H9 (cell line): ENCODE results near the gene PLXNA1. TPM values are rescaled to one million over a fixed set of nuclear protein-coding genes. Genes with fewer than 3 reads are reported as not detected.

ENCODE experiments used
- DNase-seq: peaks from one replicate; pipeline ENCODE4 v3.0.0-alpha.2; 2017
- H2AFZ ChIP-seq: one replicate; pipeline ENCODE4 v1.6.1; 2013; ENCODE audit warnings: mild to moderate bottlenecking, low read length, control low read depth, moderate library complexity
- H2AK5ac ChIP-seq: 2 replicates; pipeline ENCODE4 v1.6.1; 2013; ENCODE audit warnings: low read length, control low read depth, mixed read lengths; ENCODE audit not compliant: insufficient read length
- H2BK120ac ChIP-seq: one replicate; pipeline ENCODE4 v1.6.1; 2013; ENCODE audit warnings: low read depth, mild to moderate bottlenecking, low read length, control low read depth, inconsistent platforms; ENCODE audit not compliant: poor library complexity, severe bottlenecking
- H2BK12ac ChIP-seq: 2 replicates; pipeline ENCODE4 v1.6.1; 2013; ENCODE audit warnings: low read length, control low read depth, mixed read lengths, low read depth; ENCODE audit not compliant: insufficient read length
- H2BK15ac ChIP-seq: 2 replicates; pipeline ENCODE4 v1.6.1; 2013; ENCODE audit warnings: low read depth, low read length, control low read depth
- H2BK20ac ChIP-seq: one replicate; pipeline ENCODE4 v1.6.1; 2013; ENCODE audit warnings: low read depth, mild to moderate bottlenecking, low read length, control low read depth, inconsistent platforms; ENCODE audit not compliant: poor library complexity, severe bottlenecking
- H2BK5ac ChIP-seq: 2 replicates; pipeline ENCODE4 v1.6.1; 2013; ENCODE audit warnings: low read length, control low read depth, mixed read lengths; ENCODE audit not compliant: insufficient read length
- H3K14ac ChIP-seq: 2 replicates; pipeline ENCODE4 v1.6.1; 2013; ENCODE audit warnings: low read length, control low read depth; ENCODE audit not compliant: insufficient read depth
- H3K18ac ChIP-seq: 2 replicates; pipeline ENCODE4 v1.6.1; 2013; ENCODE audit warnings: low read depth, mild to moderate bottlenecking, mixed read lengths, low read length, control low read depth; ENCODE audit not compliant: insufficient read length
- H3K23ac ChIP-seq: 2 replicates; pipeline ENCODE4 v1.6.1; 2013; ENCODE audit warnings: low read length, control low read depth, mixed read lengths, low read depth; ENCODE audit not compliant: insufficient read length
- H3K23me2 ChIP-seq: 2 replicates; pipeline ENCODE4 v1.6.1; 2013; ENCODE audit warnings: low read depth, mild to moderate bottlenecking, mixed read lengths, low read length, control low read depth; ENCODE audit not compliant: insufficient read length, poor library complexity, severe bottlenecking
- H3K27ac ChIP-seq: 2 replicates; pipeline ENCODE4 v1.5.1; 2013; ENCODE audit warnings: low read length, control low read depth, mixed read lengths, low read depth; ENCODE audit not compliant: insufficient read length
- H3K27me3 ChIP-seq: 2 replicates; pipeline ENCODE4 v1.6.1; 2013; ENCODE audit warnings: low read length, control low read depth, inconsistent platforms; ENCODE audit not compliant: insufficient read depth
- H3K4ac ChIP-seq: 2 replicates; pipeline ENCODE4 v1.6.1; 2013; ENCODE audit warnings: low read depth, mild to moderate bottlenecking, control low read depth, inconsistent platforms, low read length, moderate library complexity
- H3K4me1 ChIP-seq: 2 replicates; pipeline ENCODE4 v1.6.1; 2013; ENCODE audit warnings: low read length, control low read depth, inconsistent platforms; ENCODE audit not compliant: insufficient read depth
- H3K4me2 ChIP-seq: 2 replicates; pipeline ENCODE4 v1.6.1; 2013; ENCODE audit warnings: low read length, control low read depth, mixed read lengths; ENCODE audit not compliant: insufficient read length, insufficient read depth
- H3K56ac ChIP-seq: 2 replicates; pipeline ENCODE4 v1.6.1; 2013; ENCODE audit warnings: low read depth, mild to moderate bottlenecking, mixed read lengths, low read length, control low read depth; ENCODE audit not compliant: insufficient read length
- H3K79me1 ChIP-seq: 2 replicates; pipeline ENCODE4 v1.6.1; 2013; ENCODE audit warnings: low read depth, mild to moderate bottlenecking, moderate library complexity, low read length, control low read depth, inconsistent platforms; ENCODE audit not compliant: insufficient read depth, poor library complexity, severe bottlenecking
- H3K79me2 ChIP-seq: 2 replicates; pipeline ENCODE4 v1.6.1; 2013; ENCODE audit warnings: low read length, control low read depth, inconsistent platforms; ENCODE audit not compliant: insufficient read depth
- H3K9ac ChIP-seq: 2 replicates; pipeline ENCODE4 v1.6.1; 2013; ENCODE audit warnings: low read length, control low read depth, mixed read lengths; ENCODE audit not compliant: insufficient read length; ENCODE audit errors: extremely low read depth
- H3K9me3 ChIP-seq: one replicate; pipeline ENCODE4 v1.6.1; 2013; ENCODE audit warnings: low read depth, low read length, inconsistent platforms; ENCODE audit not compliant: control insufficient read depth
- H3T11ph ChIP-seq: one replicate; pipeline ENCODE4 v1.6.1; 2013; ENCODE audit warnings: mild to moderate bottlenecking, low read length, control low read depth, inconsistent platforms
- H4K20me1 ChIP-seq: one replicate; pipeline ENCODE4 v1.6.1; 2013; ENCODE audit not compliant: control insufficient read depth, insufficient read length, insufficient read depth
- H4K5ac ChIP-seq: 2 replicates; pipeline ENCODE4 v1.6.1; 2013; ENCODE audit warnings: low read depth, mild to moderate bottlenecking, mixed read lengths, low read length, control low read depth; ENCODE audit not compliant: insufficient read length
- H4K8ac ChIP-seq: replicated peaks from 2 replicates; pipeline ENCODE4 v1.6.1; 2013; ENCODE audit warnings: low read length, control low read depth, mixed read lengths, low read depth; ENCODE audit not compliant: insufficient read length
- H4K91ac ChIP-seq: 2 replicates; pipeline ENCODE4 v1.6.1; 2013; ENCODE audit warnings: low read depth, mild to moderate bottlenecking, moderate library complexity, mixed read lengths, low read length, control low read depth; ENCODE audit not compliant: insufficient read length
- H3K27ac Mint-ChIP-seq, 3 experiments: 2 replicates in 2 of 3; 3 replicates in 1 of 3; pipeline ENCODE4 v1.8.0; 2020 to 2021; ENCODE audit warnings: mixed read lengths in 3 of 3, mild to moderate bottlenecking in 1 of 3, moderate library complexity in 1 of 3
- H3K27me3 Mint-ChIP-seq: 2 replicates; pipeline ENCODE4 v1.8.0; 2021; ENCODE audit warnings: low read depth, mild to moderate bottlenecking, moderate library complexity, mixed read lengths
- H3K36me3 Mint-ChIP-seq, 3 experiments: 2 replicates in 2 of 3; 3 replicates in 1 of 3; pipeline ENCODE4 v1.8.0; 2020 to 2021; ENCODE audit warnings: low read depth in 3 of 3, mixed read lengths in 3 of 3; ENCODE audit not compliant: insufficient read depth in 1 of 3
- H3K4me1 Mint-ChIP-seq, 2 experiments: 2 replicates each; pipeline ENCODE4 v1.8.0; 2020; ENCODE audit warnings: mixed read lengths in 2 of 2
- H3K4me3 Mint-ChIP-seq, 2 experiments: 2 replicates in 1 of 2; 3 replicates in 1 of 2; pipeline ENCODE4 v1.8.0; 2020 to 2021; ENCODE audit warnings: mild to moderate bottlenecking in 2 of 2, mixed read lengths in 2 of 2, moderate library complexity in 1 of 2
- H3K9me3 Mint-ChIP-seq, 2 experiments: 2 replicates in 1 of 2; 3 replicates in 1 of 2; pipeline ENCODE4 v1.8.0; 2020; ENCODE audit warnings: mild to moderate bottlenecking in 2 of 2, mixed read lengths in 2 of 2, moderate library complexity in 1 of 2
- WGBS: extraction: QIAGEN DNeasy Blood & Tissue Kit; methylation state at CpG from one replicate; pipeline ENCODE4 v1.1.7; 2013; ENCODE audit warnings: missing lambda C conversion rate, low lambda C conversion rate, mixed read lengths; ENCODE audit not compliant: insufficient read length; ENCODE audit errors: extremely low coverage; 5-methylcytosine and 5-hydroxymethylcytosine counted together
- total RNA-seq: library from RNA; stranded (reverse); gene quantifications from 2 replicates; pipeline ENCODE4 v1.2.1, GENCODE V29; 2021
- TF ChIP-seq, protein P1 (sequence below): fragments of 200-600 bp; sonication (generic); conservative IDR thresholded peaks from 3 replicates; pipeline ENCODE4 v1.8.0; 2021; ENCODE audit warnings: antibody characterized with exemption, mild to moderate bottlenecking

PLXNA1 gene
- total RNA-seq, 1 experiment from 2014 or later: 42.1 TPM

DNA sequence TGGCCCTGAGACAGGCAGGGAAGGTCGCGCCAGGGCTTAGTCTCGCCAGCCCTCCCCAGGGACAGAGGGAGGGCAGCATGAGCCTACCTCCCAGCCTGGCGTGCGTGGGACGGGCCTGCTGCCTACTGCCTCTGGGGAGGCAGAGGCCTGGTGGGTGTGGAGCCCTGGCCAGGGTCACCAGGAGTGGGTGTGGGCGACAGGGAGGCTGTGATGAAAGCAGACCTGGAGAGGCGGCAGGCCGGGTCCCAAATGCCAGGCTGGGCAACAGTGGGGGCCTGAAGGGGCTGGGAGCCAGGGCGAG lies 33.1 kb downstream of the PLXNA1 start:
- H3K27ac ChIP-seq: no peak overlapping the region
- H3K4me2 ChIP-seq: no peak overlapping the region
- no peaks in the 10 kb centered on the region for H3K9me3 ChIP-seq
- TF ChIP-seq, protein P1, sequence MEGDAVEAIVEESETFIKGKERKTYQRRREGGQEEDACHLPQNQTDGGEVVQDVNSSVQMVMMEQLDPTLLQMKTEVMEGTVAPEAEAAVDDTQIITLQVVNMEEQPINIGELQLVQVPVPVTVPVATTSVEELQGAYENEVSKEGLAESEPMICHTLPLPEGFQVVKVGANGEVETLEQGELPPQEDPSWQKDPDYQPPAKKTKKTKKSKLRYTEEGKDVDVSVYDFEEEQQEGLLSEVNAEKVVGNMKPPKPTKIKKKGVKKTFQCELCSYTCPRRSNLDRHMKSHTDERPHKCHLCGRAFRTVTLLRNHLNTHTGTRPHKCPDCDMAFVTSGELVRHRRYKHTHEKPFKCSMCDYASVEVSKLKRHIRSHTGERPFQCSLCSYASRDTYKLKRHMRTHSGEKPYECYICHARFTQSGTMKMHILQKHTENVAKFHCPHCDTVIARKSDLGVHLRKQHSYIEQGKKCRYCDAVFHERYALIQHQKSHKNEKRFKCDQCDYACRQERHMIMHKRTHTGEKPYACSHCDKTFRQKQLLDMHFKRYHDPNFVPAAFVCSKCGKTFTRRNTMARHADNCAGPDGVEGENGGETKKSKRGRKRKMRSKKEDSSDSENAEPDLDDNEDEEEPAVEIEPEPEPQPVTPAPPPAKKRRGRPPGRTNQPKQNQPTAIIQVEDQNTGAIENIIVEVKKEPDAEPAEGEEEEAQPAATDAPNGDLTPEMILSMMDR: no peak
- no peak overlapping the region for H3K9ac ChIP-seq
- no peak overlapping the region for H2BK12ac ChIP-seq
- no peak overlapping the region for H3K4ac ChIP-seq
- H4K20me1 ChIP-seq: no peaks in the 10 kb centered on the region
- Mint-ChIP-seq H3K27ac (no peak overlapping the region), H3K36me3 (peaks cover 15 to 52% (median 44%) of the 10 kb centered on the region in 3 experiments; a peak in 6 of 7 replicates), H3K27me3 (no peaks in the 10 kb centered on the region), H3K9me3 (no peaks in the 10 kb centered on the region), H3K4me3 (no peak overlapping the region), H3K4me1 (no peaks in the 10 kb centered on the region)
- no CpG with 5 or more reads among the region's 10 CpGs for WGBS
- no peak overlapping the region for H3K23ac ChIP-seq
- no peak overlapping the region for H2AK5ac ChIP-seq
- no peaks in the 10 kb centered on the region for H3K27me3 ChIP-seq
- H4K8ac ChIP-seq: no peak overlapping the region
- H2AFZ ChIP-seq: no peak overlapping the region
- no peak overlapping the region for H4K5ac ChIP-seq
- no peak overlapping the region for H3T11ph ChIP-seq
- no peaks in the 10 kb centered on the region for H3K23me2 ChIP-seq
- DNase-seq: no peak
- no peak overlapping the region for H3K56ac ChIP-seq
- no peaks in the 10 kb centered on the region for H3K79me1 ChIP-seq
- H2BK5ac ChIP-seq: no peak overlapping the region
- no peaks in the 10 kb centered on the region for H3K4me1 ChIP-seq
- H3K79me2 ChIP-seq: no peaks in the 10 kb centered on the region
- H3K14ac ChIP-seq: no peak overlapping the region
- H2BK120ac ChIP-seq: no peak overlapping the region
- no peak overlapping the region for H3K18ac ChIP-seq
- no peak overlapping the region for H2BK20ac ChIP-seq
- H4K91ac ChIP-seq: no peak overlapping the region
- no peak overlapping the region for H2BK15ac ChIP-seq
